ENCODE data around the gene ZBTB47.

Gene ZBTB47

GRCh38 chr3:42637001-42637400 lies 16.5 kb upstream of the ZBTB47 start:
- Histone ChIP-seq H3K27me3 (replicated peaks; ENCODE audit: control insufficient read depth, insufficient read depth, low read length) (no peaks in the 10 kb centered on the region), H3K4me3 (ENCODE audit: low read length) (no peak overlapping the region), H3K9me3 (ENCODE audit: control insufficient read depth, low read length) (no peaks in the 10 kb centered on the region), H3K36me3 (ENCODE audit: control insufficient read depth, insufficient read depth, low read length, severe bottlenecking) (peaks cover 93% of the 10 kb centered on the region), H3K4me1 (ENCODE audit: control insufficient read depth, insufficient read depth, low read length) (no peaks in the 10 kb centered on the region), H3K9ac (ENCODE audit: low read length) (no peak overlapping the region)
- no peak for DNase-seq (ENCODE audit: low read depth)

- DNase-seq (ENCODE audit: low read depth), result no peak
- Histone ChIP-seq H3K9ac (ENCODE audit: low read length) (no peak overlapping the region), H3K36me3 (ENCODE audit: control insufficient read depth, insufficient read depth, low read length, severe bottlenecking) (peaks cover 94% of the 10 kb centered on the region)
These were observed 15.1 kb upstream of the ZBTB47 start for GRCh38 chr3:42638339-42638842.

GRCh38 chr3:42639192-42639591 lies 14.3 kb upstream of the ZBTB47 start:
- Histone ChIP-seq H3K4me3 (ENCODE audit: low read length) (no peak overlapping the region), H3K4me1 (ENCODE audit: control insufficient read depth, insufficient read depth, low read length) (no peaks in the 10 kb centered on the region), H3K9ac (ENCODE audit: low read length) (no peak overlapping the region), H3K9me3 (ENCODE audit: control insufficient read depth, low read length) (no peaks in the 10 kb centered on the region), H3K27me3 (replicated peaks; ENCODE audit: control insufficient read depth, insufficient read depth, low read length) (no peaks in the 10 kb centered on the region), H3K36me3 (ENCODE audit: control insufficient read depth, insufficient read depth, low read length, severe bottlenecking) (peaks cover 94% of the 10 kb centered on the region)
- no peak for DNase-seq (ENCODE audit: low read depth)

More at GRCh38 chr3:42638339-42638842, 15.1 kb upstream of the ZBTB47 start:
- H3K4me1 ChIP-seq (ENCODE audit: control insufficient read depth, insufficient read depth, low read length), result no peaks in the 10 kb centered on the region
- H3K4me3 ChIP-seq (ENCODE audit: low read length), result peak overlapping the region; percentile 25
- H3K27me3 ChIP-seq (replicated peaks; ENCODE audit: control insufficient read depth, insufficient read depth, low read length), result no peaks in the 10 kb centered on the region
- H3K9me3 ChIP-seq (ENCODE audit: control insufficient read depth, low read length), result no peaks in the 10 kb centered on the region

- Histone ChIP-seq H3K9ac (ENCODE audit: low read length) (no peak overlapping the region), H3K27me3 (replicated peaks; ENCODE audit: control insufficient read depth, insufficient read depth, low read length) (no peaks in the 10 kb centered on the region), H3K4me3 (ENCODE audit: low read length) (no peak overlapping the region), H3K36me3 (ENCODE audit: control insufficient read depth, insufficient read depth, low read length, severe bottlenecking) (peaks cover 94% of the 10 kb centered on the region), H3K9me3 (ENCODE audit: control insufficient read depth, low read length) (no peaks in the 10 kb centered on the region), H3K4me1 (ENCODE audit: control insufficient read depth, insufficient read depth, low read length) (no peaks in the 10 kb centered on the region)
- DNase-seq (ENCODE audit: low read depth), result no peak
These were observed 13.4 kb upstream of the ZBTB47 start for GRCh38 chr3:42640129-42640528.

- H3K9ac ChIP-seq (ENCODE audit: low read length), result no peak overlapping the region
- DNase-seq (ENCODE audit: low read depth), result no peak
- H3K4me1 ChIP-seq (ENCODE audit: control insufficient read depth, insufficient read depth, low read length), result no peaks in the 10 kb centered on the region
- H3K9me3 ChIP-seq (ENCODE audit: control insufficient read depth, low read length), result no peaks in the 10 kb centered on the region
- H3K36me3 ChIP-seq (ENCODE audit: control insufficient read depth, insufficient read depth, low read length, severe bottlenecking), result peaks cover 95% of the 10 kb centered on the region
- H3K27me3 ChIP-seq (replicated peaks; ENCODE audit: control insufficient read depth, insufficient read depth, low read length), result no peaks in the 10 kb centered on the region
- H3K4me3 ChIP-seq (ENCODE audit: low read length), result no peak overlapping the region
These were observed 12.6 kb upstream of the ZBTB47 start for GRCh38 chr3:42640771-42641370.

- Histone ChIP-seq H3K4me3 (ENCODE audit: low read length) (no peak overlapping the region), H3K27me3 (replicated peaks; ENCODE audit: control insufficient read depth, insufficient read depth, low read length) (no peaks in the 10 kb centered on the region), H3K9ac (ENCODE audit: low read length) (peak overlapping the region; percentile 2), H3K4me1 (ENCODE audit: control insufficient read depth, insufficient read depth, low read length) (peaks cover 43% of the 10 kb centered on the region), H3K9me3 (ENCODE audit: control insufficient read depth, low read length) (no peaks in the 10 kb centered on the region), H3K36me3 (ENCODE audit: control insufficient read depth, insufficient read depth, low read length, severe bottlenecking) (peaks cover 73% of the 10 kb centered on the region)
- DNase-seq (ENCODE audit: low read depth), result no peak
These were observed 5.6 kb upstream of the ZBTB47 start for GRCh38 chr3:42647821-42648459.

GRCh38 chr3:42649006-42649405 lies 4.5 kb upstream of the ZBTB47 start:
- Histone ChIP-seq H3K4me3 (ENCODE audit: low read length) (no peak overlapping the region), H3K36me3 (ENCODE audit: control insufficient read depth, insufficient read depth, low read length, severe bottlenecking) (peaks cover 62% of the 10 kb centered on the region)

GRCh38 chr3:42649783-42650182 lies 3.7 kb upstream of the ZBTB47 start:
- H3K27me3 ChIP-seq (replicated peaks; ENCODE audit: control insufficient read depth, insufficient read depth, low read length), result no peaks in the 10 kb centered on the region
- no peaks in the 10 kb centered on the region for H3K9me3 ChIP-seq (ENCODE audit: control insufficient read depth, low read length)
- H3K36me3 ChIP-seq (ENCODE audit: control insufficient read depth, insufficient read depth, low read length, severe bottlenecking), result peaks cover 54% of the 10 kb centered on the region
- H3K9ac ChIP-seq (ENCODE audit: low read length), result no peak overlapping the region
- no peak overlapping the region for H3K4me3 ChIP-seq (ENCODE audit: low read length)
- H3K4me1 ChIP-seq (ENCODE audit: control insufficient read depth, insufficient read depth, low read length), result peaks cover 47% of the 10 kb centered on the region
- DNase-seq (ENCODE audit: low read depth), result no peak

More at GRCh38 chr3:42649006-42649405, 4.5 kb upstream of the ZBTB47 start:
- H3K9ac ChIP-seq (ENCODE audit: low read length), result no peak overlapping the region
- H3K27me3 ChIP-seq (replicated peaks; ENCODE audit: control insufficient read depth, insufficient read depth, low read length), result no peaks in the 10 kb centered on the region
- H3K9me3 ChIP-seq (ENCODE audit: control insufficient read depth, low read length), result no peaks in the 10 kb centered on the region
- peaks cover 47% of the 10 kb centered on the region for H3K4me1 ChIP-seq (ENCODE audit: control insufficient read depth, insufficient read depth, low read length)
- no peak for DNase-seq (ENCODE audit: low read depth)

- Histone ChIP-seq H3K27me3 (replicated peaks; ENCODE audit: control insufficient read depth, insufficient read depth, low read length) (no peaks in the 10 kb centered on the region), H3K36me3 (ENCODE audit: control insufficient read depth, insufficient read depth, low read length, severe bottlenecking) (peaks cover 38% of the 10 kb centered on the region), H3K9ac (ENCODE audit: low read length) (peak overlapping the region; percentile 95), H3K4me1 (ENCODE audit: control insufficient read depth, insufficient read depth, low read length) (peaks cover 59% of the 10 kb centered on the region), H3K4me3 (ENCODE audit: low read length) (peak overlapping the region; percentile 82), H3K9me3 (ENCODE audit: control insufficient read depth, low read length) (no peaks in the 10 kb centered on the region)
- peak; percentile 76 for DNase-seq (ENCODE audit: low read depth)
These were observed 2.0 kb upstream of the ZBTB47 start for GRCh38 chr3:42651248-42652091.

- Histone ChIP-seq H3K4me1 (ENCODE audit: control insufficient read depth, insufficient read depth, low read length) (peaks cover 53% of the 10 kb centered on the region), H3K4me3 (ENCODE audit: low read length) (peak overlapping the region; percentile 82), H3K9ac (ENCODE audit: low read length) (peak overlapping the region; percentile 95), H3K27me3 (replicated peaks; ENCODE audit: control insufficient read depth, insufficient read depth, low read length) (no peaks in the 10 kb centered on the region), H3K36me3 (ENCODE audit: control insufficient read depth, insufficient read depth, low read length, severe bottlenecking) (peaks cover 30% of the 10 kb centered on the region), H3K9me3 (ENCODE audit: control insufficient read depth, low read length) (no peaks in the 10 kb centered on the region)
- DNase-seq (ENCODE audit: low read depth), result no peak
These were observed 1.3 kb upstream of the ZBTB47 start for GRCh38 chr3:42652251-42652610.

GRCh38 chr3:42652611-42653302 lies 740 bp upstream of the ZBTB47 start:
- peak overlapping the region; percentile 82 for H3K4me3 ChIP-seq (ENCODE audit: low read length)

More at GRCh38 chr3:42652611-42653302, 740 bp upstream of the ZBTB47 start:
- Histone ChIP-seq H3K4me1 (ENCODE audit: control insufficient read depth, insufficient read depth, low read length) (peaks cover 52% of the 10 kb centered on the region), H3K27me3 (replicated peaks; ENCODE audit: control insufficient read depth, insufficient read depth, low read length) (no peaks in the 10 kb centered on the region), H3K9ac (ENCODE audit: low read length) (peak overlapping the region; percentile 95), H3K9me3 (ENCODE audit: control insufficient read depth, low read length) (no peaks in the 10 kb centered on the region), H3K36me3 (ENCODE audit: control insufficient read depth, insufficient read depth, low read length, severe bottlenecking) (peaks cover 25% of the 10 kb centered on the region)
- peak; percentile 82 for DNase-seq (ENCODE audit: low read depth)
